MM.1S (cell line): ENCODE measurements around the gene MICAL2.

Experiments used
- CTCF ChIP-seq: fragments of 300-600 bp; sonication (generic); IDR thresholded peaks from 2 replicates; pipeline ENCODE4 v1.5.1; 2016; ENCODE audit warnings: antibody characterized with exemption, low read length, mixed read lengths
- EZH2phosphoT487 ChIP-seq: fragments of 300-600 bp; sonication (generic); IDR thresholded peaks from 2 replicates; pipeline ENCODE4 v1.6.1; 2018; ENCODE audit warnings: antibody characterized with exemption, low read length

- no peak for TF ChIP-seq EZH2phosphoT487
- TF ChIP-seq CTCF: no peak
Measured at GRCh38 chr11:12241971-12242672, 131.7 kb downstream of the MICAL2 start.
